ENCODE measurements around the gene EEF1E1. TPM values are rescaled to one million over a fixed set of nuclear protein-coding genes. Genes with fewer than 3 reads are reported as not detected.

The EEF1E1 gene
- total RNA-seq, 1 experiment from 2014 or later = 114 TPM

DNA sequence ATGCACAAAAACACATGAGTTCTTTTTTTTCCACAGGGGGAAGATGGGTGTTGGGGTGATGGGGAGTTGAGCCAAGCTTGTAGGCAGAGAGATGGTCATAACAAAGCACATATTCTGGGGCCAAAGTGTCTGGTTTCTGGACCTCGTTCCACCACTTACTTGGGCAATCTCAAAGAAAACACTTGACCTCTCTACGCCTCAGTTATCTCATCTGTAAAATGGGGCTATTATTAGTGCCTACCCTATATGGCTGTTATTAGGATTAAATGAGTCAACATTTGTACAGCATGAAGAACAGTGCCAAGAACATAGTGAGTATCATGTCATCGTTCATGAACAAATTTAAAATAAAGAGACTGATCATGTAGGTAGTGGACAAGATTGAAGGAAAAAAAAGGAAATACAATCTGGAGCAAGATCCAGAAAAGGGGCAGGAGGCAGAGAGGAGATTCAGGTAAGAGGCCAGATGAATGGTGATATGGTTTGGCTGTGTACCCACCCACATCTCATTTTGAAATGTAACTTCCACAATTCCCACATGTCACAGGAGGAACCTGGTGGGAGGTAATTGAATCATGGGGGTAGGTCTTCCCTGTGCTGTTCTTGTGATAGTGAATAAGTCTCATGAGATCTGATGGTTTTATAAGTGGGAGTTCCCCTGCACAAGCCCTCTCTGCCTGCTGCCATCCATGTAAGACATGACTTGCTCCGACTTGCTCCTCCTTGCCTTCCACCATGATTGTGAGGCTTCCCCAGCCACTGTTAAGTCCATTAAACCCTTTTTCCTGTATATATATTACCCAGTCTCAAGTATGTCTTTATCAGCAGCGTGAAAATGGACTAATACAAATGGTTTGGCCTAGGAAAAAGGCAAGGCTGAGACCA is 14.2 kb downstream of the EEF1E1 start:
- no peak for DNase-seq (ENCODE audit: low spot score)

GRCh38 chr6:8086755-8087306 is 15.5 kb downstream of the EEF1E1 start:
- no peak for DNase-seq (ENCODE audit: low spot score)

GRCh38 chr6:8085053-8085511 is 17.3 kb downstream of the EEF1E1 start:
- DNase-seq (ENCODE audit: low spot score) = peak; percentile 92

GRCh38 chr6:8084586-8084985 is 17.8 kb downstream of the EEF1E1 start:
- DNase-seq (ENCODE audit: low spot score) = peak; percentile 4

DNA sequence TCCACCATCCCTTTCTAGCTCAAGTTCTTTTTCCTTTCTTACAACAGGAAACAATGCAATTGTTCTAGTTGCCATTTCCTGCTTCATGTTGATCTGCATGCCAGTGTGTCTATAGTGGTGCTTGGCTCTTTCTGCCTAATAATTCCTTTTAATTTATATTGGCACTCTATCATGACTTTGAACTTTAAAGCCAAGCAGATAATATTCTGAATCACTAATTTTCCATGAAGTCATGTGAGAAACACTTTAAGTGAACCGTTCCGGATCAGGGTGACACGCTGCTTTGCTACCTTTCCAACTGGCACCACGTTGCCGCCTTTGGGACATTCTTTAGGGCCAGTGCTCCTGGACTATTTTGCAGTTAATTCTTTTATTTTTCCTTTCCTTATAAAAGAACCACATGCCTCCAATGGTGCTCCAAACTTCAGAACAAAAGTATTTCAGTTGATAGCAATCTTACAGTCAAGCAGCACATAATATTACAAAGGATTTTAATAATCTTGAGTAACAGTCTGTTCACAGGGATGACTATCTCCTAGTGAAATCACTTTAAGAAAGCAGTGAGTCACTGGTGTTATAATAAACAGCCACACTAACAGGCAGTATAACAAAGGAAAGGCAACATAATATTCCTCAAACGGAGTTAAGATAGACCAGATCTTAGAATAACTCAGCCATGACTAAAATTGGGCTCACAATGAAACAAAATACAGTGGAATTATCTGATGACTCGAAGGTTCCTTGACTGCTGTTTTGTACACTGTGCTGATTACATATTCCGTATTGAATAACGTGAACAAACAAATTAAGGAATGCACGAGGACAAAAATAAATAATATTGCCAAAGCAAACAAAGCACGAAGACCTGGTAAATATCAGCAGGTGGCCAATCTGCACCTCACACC is 19.1 kb downstream of the EEF1E1 start:
- DNase-seq (ENCODE audit: low spot score) = peak; percentile 82

DNA sequence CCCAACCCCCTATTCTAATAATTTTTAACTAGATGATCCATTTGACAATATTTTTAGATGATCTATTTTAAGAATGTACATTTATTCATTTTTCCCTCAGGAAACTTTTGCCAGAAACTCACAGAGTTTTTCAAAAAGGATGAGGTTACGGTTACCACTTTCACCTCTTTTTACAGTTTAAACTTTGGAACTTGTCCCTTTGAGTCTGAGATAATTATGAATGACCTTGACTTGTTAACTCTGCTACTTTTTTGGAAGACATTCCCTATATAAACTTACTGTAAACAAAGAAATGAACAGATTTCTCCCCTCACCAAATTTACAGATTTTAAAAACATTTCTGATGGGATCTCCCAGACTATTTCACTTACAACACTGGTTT is 19.8 kb downstream of the EEF1E1 start:
- DNase-seq (ENCODE audit: low spot score) = no peak

DNA sequence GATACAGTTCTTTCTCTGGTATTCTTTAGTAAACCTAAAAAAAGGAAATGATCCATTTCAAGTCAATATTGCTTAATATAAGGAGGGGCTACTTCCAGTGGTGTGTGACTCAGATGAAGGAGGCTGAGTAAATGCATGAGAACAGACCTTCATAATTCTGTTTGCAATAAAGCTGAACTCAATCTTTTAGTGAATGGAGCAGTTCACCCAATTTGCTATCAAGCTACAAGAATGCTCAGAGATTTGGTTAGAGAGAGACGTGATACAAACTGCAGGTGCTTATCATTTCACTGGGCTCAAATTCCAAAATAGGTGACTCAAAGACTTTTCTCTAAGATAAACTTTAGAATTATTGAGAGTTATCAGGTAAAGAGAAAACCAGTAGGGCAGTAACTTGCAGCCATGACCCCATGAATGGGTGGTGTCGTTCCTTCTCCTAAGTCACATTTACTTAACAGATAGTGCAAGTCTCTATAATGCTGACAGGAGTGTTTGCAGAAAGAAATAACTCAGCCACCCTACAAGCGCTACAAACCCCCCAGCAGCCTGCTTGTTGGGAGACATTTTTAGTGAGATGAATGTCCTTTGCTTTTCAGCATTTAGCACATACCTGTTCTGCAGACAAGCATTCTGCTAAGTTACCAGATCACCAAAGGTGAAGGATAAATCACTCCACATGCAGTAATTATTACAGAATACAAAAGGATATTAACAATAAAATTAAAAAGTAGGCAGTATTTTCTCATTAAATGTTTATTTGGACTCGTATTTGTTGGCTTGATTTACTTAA is 21.8 kb downstream of the EEF1E1 start:
- DNase-seq (ENCODE audit: low spot score) = no peak

- no peak for DNase-seq (ENCODE audit: low spot score)
Observed at GRCh38 chr6:8079126-8079525, 23.2 kb downstream of the EEF1E1 start.

- no peak for DNase-seq (ENCODE audit: low spot score)
Observed at GRCh38 chr6:8077991-8078390, 24.4 kb downstream of the EEF1E1 start.

- DNase-seq (ENCODE audit: low spot score) = no peak
Observed at GRCh38 chr6:8075704-8076103, 26.6 kb downstream of the EEF1E1 start.

DNA sequence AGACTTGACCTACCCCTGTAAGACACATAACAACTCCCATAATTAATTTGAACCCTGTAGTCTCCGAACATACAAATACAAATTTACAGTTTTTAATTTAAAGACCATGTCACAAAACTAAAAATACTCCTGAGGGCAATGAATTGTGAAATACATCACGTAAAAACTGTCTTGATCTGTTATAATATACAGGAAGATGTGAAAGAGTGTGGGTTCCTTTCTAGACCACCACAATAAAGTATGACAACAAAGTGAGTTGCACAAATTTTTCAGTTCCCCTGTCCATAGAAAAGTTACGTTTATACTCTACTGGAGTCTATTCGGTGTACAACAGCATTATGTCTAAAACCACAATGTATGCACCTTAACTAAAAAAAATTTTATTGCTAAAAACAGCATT is 27.2 kb downstream of the EEF1E1 start:
- no peak for DNase-seq (ENCODE audit: low spot score)

DNA sequence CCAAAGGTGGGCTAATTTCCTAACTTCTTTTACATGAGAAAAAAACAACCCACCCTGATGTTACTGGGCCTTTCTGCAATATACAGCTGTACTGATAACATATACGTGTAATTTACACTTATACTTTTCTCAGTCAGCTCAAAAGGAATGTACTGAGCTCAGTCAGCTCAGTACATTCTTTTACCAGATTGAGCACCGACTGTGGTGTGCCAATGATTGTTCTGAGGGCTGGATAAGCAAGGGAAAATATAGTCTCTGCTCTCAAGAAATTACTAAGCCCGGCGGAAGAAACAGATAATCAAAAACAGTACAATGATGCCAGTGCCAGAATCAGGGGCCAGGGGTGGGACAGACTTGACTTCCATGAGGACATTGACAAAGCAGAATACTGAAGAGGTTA is 28.1 kb downstream of the EEF1E1 start:
- no peak for DNase-seq (ENCODE audit: low spot score)

- no peak for DNase-seq (ENCODE audit: low spot score)
Observed at GRCh38 chr6:8073758-8074157, 28.6 kb downstream of the EEF1E1 start.

DNA sequence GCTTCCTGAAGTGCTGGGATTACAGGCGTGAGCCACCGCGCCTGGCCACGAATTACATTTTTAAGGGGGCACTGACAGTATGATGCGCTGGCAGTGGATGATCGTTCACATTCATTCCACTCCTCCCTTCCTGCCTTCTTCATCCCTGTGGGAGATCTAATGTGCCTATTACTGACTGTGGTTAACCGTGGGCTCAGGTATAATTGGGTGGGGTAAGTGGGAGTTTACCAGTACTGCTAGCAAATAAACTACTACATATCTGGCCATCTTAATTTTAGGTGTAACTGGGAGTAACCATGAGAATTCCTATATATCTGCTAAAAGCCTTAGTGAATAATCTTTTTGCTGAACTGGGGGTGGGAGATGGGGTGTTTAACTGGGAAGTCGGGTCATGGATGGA is 31.6 kb downstream of the EEF1E1 start:
- DNase-seq (ENCODE audit: low spot score) = no peak

DNA sequence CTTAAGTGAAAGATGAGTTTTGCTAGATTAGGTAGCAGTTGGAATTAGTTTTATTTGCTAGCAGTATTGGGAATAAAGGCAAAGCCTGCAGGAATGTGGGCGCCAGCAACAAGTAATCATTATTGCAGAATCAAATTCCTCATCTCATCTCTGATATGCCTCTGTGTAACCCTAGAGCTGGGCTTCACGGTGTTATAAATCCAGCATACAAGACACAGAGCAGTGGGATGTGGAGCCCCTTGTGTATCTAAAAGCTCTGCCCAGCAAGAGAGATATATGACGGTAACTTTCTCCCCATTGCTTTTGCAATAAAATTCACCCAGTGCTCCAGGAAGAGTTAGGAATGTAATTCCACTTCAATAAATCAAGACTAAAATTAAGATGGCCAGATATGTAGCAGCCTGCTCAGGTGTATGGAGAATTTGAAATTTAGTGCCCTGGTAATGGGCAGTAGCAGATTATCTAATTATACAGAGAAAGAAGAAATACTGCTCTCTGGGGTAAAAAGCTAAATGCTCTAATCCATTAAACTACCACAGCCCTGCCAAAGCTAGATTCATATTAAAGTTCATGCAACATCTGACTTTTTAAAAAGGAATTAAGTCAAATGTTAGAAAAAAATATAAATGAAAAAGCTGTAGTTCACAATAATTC is 32.6 kb downstream of the EEF1E1 start:
- DNase-seq (ENCODE audit: low spot score) = no peak

GRCh38 chr6:8069151-8069550 is 33.2 kb downstream of the EEF1E1 start:
- no peak for DNase-seq (ENCODE audit: low spot score)

GRCh38 chr6:8066108-8066507 is 36.2 kb downstream of the EEF1E1 start:
- no peak for DNase-seq (ENCODE audit: low spot score)

DNA sequence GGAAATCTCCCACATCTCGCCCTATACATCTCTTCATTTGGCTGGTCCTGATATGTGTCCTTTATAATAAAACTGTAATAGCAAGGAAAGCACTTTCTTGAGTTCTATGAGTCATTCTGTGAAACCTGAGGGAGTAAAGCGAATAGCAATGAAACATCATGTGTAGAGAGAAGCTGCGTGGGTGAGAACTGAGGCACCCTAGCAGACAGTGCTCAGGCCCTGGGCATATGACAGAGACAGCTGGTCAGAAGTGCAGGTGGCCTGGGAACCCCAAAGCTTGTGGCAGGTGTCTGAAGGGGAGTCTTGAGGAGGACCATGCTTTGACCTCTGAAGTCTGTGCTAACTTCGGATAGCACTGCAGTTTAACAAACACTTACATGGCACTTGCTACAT is 36.8 kb downstream of the EEF1E1 start:
- DNase-seq (ENCODE audit: low spot score) = no peak

GRCh38 chr6:8064638-8065518 is 37.5 kb downstream of the EEF1E1 start:
- peak; percentile 13 for DNase-seq (ENCODE audit: low spot score)
